Measurements from ENCODE around the gene C6orf120.

DNA sequence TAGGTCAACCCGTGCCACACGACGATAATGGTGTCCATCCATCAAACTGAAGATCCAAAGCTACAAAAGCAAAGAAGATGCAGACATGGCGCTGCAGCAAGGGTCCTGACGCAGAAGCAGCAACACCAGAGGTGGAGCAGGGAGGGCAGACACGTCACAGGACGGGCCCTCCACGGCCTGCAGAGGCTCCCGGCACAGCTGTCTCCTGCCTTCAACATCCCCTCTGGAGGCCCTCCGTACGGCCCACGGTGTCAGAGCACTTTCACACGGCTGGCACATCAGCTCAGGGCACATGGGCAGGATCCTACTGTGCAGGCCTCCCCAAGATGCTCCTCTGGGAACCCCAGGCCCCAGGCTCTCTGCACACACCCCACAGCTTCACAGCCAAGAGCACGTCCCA is 37.7 kb upstream of the C6orf120 start:
- TF ChIP-seq CTCF (IDR thresholded peaks at IDR 0.05; ENCODE audit: low read depth, low read length, poor library complexity, severe bottlenecking): no peak
- TF ChIP-seq EZH2phosphoT487 (IDR thresholded peaks at IDR 0.05; ENCODE audit: borderline replicate concordance, low read length): no peak
